Stimulated activated CD4-positive, alpha-beta T cell treated with anti-CD3 and anti-CD28 coated beads, Interleukin-1b, Interleukin-23, amount 100 ng/mL, for 4 hours (primary cell): Measurements from ENCODE around the gene SEC24D.

Experiments used
- DNase-seq, 2 donors: peaks; one replicate each; pipeline ENCODE4 v3.0.0-alpha.2; 2020; ENCODE audit warnings: low read depth in 2 of 2

SEC24D gene

DNA sequence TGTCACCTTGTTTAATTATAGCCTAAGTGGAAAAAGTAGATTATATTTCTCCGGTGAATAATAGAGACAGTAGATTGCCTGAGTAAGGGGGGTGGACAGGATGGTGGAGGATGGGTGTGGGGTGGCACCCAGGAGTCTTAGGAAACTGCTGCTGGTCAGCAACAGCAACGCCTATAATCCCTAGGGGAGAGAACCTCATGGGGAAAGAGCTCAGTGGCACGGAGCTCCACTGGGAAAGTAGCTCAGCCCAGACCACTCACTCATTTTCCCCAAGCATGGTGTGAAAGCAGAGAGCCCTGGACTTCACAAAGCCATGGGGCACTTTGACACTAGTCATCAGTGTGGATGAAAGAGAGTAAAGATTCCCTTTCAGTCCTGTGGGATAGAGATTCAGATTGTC lies 119.6 kb downstream of the SEC24D start:
- DNase-seq, result no peak

DNA sequence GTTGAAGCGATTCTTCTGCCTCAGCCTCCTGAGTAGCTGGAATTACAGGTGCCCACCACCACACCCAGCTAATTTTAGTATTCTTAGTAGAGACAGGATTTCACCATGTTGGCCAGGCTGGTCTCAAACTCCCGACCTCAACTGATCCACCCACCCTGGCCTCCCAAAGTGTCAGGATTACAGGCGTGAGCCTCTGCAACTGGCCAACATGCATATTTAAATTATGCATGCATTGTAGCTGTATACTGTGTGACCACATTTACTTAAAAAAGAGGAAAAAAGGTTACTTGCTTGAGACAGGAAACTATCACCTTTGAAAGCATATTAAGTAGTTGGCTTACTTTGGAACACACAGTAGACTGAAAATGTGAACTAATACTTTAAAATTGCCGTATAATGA lies 121.2 kb downstream of the SEC24D start:
- no peak for DNase-seq

DNA sequence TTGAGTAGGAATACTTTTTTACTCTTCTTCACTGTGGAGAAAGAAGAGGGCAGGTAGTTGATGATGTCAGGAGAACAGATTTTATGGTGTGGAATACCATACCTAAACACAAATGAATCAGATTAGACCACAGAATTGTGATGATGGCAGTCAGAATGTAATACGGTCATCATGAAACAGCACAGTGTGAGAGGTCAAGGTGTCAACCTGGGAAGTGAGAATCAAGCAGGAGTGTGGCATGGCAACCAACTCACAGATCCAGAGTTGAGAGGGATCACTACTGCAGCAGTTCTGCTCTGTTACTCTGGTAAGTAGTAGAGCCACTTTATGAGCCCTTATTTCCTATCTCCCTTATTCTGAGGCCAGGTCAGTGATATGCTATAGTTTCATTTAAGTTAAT lies 123.1 kb downstream of the SEC24D start:
- no peak for DNase-seq

DNA sequence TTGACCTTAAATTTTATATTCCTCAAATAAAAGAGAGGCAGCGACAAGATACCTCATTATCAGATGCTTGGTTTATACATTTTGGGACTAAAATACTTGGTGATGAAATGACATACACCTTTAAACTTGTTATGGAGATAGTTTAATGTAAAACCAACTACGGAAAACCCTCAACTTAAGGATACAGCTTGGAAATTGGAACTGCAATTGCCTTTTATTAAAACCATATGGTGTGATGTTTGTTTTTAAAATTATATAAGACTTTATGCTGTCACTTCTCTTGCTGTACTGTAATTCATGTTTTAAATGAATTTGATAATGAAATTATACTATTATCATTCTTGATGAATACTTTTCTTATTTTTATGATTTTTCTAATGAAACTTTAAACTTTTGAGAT lies 124.9 kb downstream of the SEC24D start:
- no peak for DNase-seq

DNA sequence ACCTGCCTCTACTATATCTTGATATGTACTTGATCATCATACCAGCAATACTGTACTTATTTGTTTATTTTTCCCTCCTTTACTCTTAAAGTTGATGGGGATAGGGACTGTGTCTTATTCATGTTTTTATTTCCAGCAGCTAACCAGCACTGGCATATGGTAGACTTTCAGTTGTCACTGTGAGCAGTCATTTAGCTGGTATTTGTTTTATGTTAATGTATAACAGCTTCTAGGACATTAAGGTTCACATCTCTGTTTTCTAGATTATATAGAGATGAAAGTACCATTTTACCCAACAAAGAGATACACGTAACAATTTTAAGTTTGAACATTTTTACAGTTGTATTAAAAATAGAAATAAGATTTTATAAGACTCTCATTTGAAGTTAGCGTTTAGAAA lies 132.8 kb downstream of the SEC24D start:
- DNase-seq, result no peak

DNA sequence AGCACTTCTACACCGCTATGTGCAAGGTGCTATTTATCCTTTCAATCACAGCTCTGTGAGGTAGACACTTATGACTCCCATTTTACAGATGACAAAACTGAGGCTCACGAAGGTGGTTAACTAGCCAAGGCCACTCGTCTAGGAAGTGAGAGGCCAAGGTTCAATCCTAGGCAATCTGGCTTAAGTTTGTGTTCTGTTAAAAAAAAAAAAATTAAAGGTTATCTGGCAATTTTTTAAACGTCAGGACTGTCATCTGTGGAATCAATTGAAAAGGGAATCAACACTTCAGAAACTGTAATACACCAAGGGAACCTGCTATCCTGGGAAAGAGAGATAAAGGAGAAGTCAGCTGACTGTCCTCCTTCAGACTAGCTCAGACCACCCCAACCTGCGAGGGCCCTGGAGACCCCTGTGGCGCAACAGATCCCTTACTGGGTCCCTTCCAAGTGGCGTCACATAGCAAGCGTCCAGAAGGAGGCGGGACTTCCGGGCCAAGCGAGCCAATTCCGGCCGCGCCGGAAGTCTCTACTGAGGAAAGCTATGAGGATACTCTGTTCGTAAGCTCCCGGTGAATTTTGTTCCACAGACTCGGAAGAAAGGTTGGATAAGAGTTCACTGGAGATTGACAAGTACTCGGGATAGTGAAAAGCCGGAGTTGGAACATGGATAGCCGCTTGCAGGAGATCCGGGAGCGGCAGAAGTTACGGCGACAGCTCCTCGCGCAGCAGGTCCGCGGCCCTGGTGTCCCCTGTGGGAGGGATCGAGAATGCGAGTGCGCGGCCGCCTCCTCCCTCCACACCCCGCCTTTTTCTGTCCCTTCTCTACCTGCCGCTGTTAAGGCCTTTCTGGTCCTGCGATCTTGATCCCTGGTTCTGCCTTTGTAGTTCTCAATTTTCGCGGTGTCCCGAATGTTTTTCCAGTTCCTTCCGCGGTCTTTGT lies 150.8 kb downstream of the SEC24D start, which contains the start of gene METTL14:
Gene METTL14 (plus strand): TSS at position 520 of the 939 bp plus-strand sequence. CDS start 143 bp downstream, at position 663.
- DNase-seq, result peak; percentile 66 to 84

DNA sequence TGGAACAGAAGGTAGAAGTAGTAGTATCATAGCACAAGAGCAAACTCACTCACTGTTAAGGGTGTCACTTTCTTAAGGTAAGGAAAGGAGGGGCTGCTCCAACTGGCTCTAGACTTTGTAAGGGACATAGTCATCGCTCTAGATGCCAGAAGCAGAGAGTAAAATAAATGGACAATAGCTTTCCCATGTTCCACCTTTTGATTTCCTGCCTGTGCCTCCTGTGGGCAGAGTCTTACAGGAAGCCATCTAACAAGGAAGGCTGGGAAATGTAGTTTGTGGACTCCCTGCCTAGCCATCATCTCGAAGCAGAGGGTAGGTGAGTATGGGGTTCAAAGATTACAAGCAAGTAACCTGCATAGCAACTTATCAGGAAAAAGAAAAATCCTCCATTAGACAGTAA lies 152.4 kb downstream of the SEC24D start:
- no peak for DNase-seq

DNA sequence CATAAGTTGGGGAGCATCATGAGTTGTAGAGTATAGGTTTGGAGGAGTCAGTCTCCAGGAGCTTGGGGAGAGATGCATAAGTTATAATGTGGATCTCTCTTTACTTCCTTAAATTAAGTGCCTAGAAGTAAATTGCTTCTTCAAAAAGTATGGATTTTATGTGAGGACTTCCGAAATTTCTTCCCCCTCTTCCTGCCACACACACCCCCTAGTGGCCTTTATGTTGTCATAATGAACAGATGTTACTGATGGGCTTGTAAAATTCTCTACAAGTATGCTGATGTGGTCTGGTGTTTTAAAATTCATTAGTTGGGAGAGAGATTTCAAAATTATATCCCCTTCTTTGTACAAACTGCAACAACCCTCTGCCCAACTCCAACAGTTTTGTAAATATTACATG lies 153.0 kb downstream of the SEC24D start:
- no peak for DNase-seq

DNA sequence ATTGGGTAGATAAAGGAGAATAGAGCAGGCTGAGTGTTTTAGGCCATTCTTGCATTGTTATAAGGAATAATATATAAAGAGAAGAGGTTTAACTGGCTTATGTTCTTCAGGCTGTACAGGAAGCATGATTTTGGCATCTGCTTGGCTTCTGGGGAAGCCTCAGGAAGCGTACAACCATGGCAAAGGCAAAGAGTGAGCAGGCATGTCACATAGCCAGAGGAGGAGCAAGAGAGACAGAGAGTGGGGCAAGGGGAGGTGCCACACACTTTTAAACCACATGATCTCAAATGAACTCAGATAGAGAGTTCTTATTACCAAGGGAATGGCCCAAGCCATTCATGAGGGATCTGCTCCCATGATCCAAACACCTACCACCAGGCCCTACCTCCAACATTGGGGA lies 155.1 kb downstream of the SEC24D start:
- DNase-seq, result no peak

DNA sequence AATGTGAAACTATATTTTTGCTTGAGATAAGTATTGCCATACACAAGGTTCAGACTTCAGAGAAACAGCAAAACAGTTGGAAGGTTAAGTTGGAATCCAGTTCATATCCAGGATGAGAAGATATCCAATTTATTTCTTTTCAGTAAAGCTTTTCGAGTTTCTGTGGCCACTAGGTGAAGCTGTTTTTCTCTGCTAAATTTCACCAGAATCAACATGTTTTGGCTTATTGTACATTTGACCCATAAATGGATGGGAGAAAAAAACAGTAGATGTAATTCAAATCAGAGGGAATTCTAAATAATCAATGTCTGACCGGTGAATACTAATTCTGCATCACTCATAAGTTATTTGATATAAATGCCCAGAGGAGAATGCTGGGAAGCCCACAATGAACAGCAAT lies 159.8 kb downstream of the SEC24D start:
- no peak for DNase-seq
